ENCODE measurements around the gene NLRX1. TPM values are rescaled to one million over a fixed set of nuclear protein-coding genes. Genes with fewer than 3 reads are reported as not detected.
"Not testable (repeated sequence)": the region's sequence is repeated elsewhere in the genome, so short reads cannot be mapped to it uniquely, and the experiment has no call there.

NLRX1 gene
- total and polyA plus RNA-seq, 2 donors (not counting 1 experiment from before 2014, with no cell fraction given), result 6.6 to 21.3 TPM

GRCh38 chr11:119126675-119127268 is 41.8 kb upstream of the NLRX1 start:
- TF ChIP-seq CTCF (conservative IDR thresholded peaks at IDR 0.05 in 1 of 2, IDR thresholded peaks at IDR 0.05 in 1 of 2; ENCODE audit: low read depth in 1 of 2, low read length in 2 of 2) (no peak), EZH2 (IDR thresholded peaks at IDR 0.05; ENCODE audit: low read length, missing control alignments) (no peak)
- no peak overlapping the region for H2AFZ ChIP-seq (ENCODE audit: low read length)
- no peaks in the 10 kb centered on the region for H3K9me3 ChIP-seq (ENCODE audit: control insufficient read depth, insufficient read depth, low read depth, low read length)
- no peaks in the 10 kb centered on the region for H3K27me3 ChIP-seq (ENCODE audit: control insufficient read depth, insufficient read depth, low read length)
- H3K4me1 ChIP-seq (ENCODE audit: control insufficient read depth, extremely low read depth, insufficient read depth, low read length), result peaks cover 4% of the 10 kb centered on the region
- no peaks in the 10 kb centered on the region for H4K20me1 ChIP-seq (ENCODE audit: control insufficient read depth, extremely low read depth, insufficient read depth, low read length)
- no peak overlapping the region for H3K4me3 ChIP-seq (replicated peaks in 1 of 4; ENCODE audit: control extremely low read depth in 1 of 4, insufficient read depth in 1 of 4, low read depth in 3 of 4, low read length in 4 of 4)
- H3K79me2 ChIP-seq (ENCODE audit: control insufficient read depth, insufficient read depth, low read length), result peaks cover 15% of the 10 kb centered on the region
- H3K36me3 ChIP-seq (ENCODE audit: control insufficient read depth, insufficient read depth, low read length), result peaks cover 8% of the 10 kb centered on the region
- no peak overlapping the region for H3K9ac ChIP-seq (ENCODE audit: insufficient read depth, low read length)
- no peak overlapping the region for H3K4me2 ChIP-seq (ENCODE audit: extremely low read depth, insufficient read depth, low read length)
- DNase-seq (ENCODE audit: low read depth in 2 of 2), result no peak
- H3K27ac ChIP-seq (ENCODE audit: insufficient read depth, low read length), result no peak overlapping the region

GRCh38 chr11:119130662-119131061 is 37.9 kb upstream of the NLRX1 start:
- no peaks in the 10 kb centered on the region for H3K4me1 ChIP-seq (ENCODE audit: control insufficient read depth, extremely low read depth, insufficient read depth, low read length)
- no peaks in the 10 kb centered on the region for H4K20me1 ChIP-seq (ENCODE audit: control insufficient read depth, extremely low read depth, insufficient read depth, low read length)
- peaks cover 10% of the 10 kb centered on the region for H3K36me3 ChIP-seq (ENCODE audit: control insufficient read depth, insufficient read depth, low read length)

GRCh38 chr11:119134389-119134978 is 34.0 kb upstream of the NLRX1 start:
- Histone ChIP-seq H4K20me1 (ENCODE audit: control insufficient read depth, extremely low read depth, insufficient read depth, low read length) (no peaks in the 10 kb centered on the region), H3K27me3 (ENCODE audit: control insufficient read depth, insufficient read depth, low read length) (no peaks in the 10 kb centered on the region), H3K4me2 (ENCODE audit: extremely low read depth, insufficient read depth, low read length) (no peak overlapping the region), H2AFZ (ENCODE audit: low read length) (no peak overlapping the region), H3K36me3 (ENCODE audit: control insufficient read depth, insufficient read depth, low read length) (peaks cover 10% of the 10 kb centered on the region), H3K79me2 (ENCODE audit: control insufficient read depth, insufficient read depth, low read length) (no peaks in the 10 kb centered on the region), H3K9me3 (ENCODE audit: control insufficient read depth, insufficient read depth, low read depth, low read length) (no peaks in the 10 kb centered on the region), H3K4me1 (ENCODE audit: control insufficient read depth, extremely low read depth, insufficient read depth, low read length) (no peaks in the 10 kb centered on the region), H3K4me3 (replicated peaks in 1 of 4; ENCODE audit: control extremely low read depth in 1 of 4, insufficient read depth in 1 of 4, low read depth in 3 of 4, low read length in 4 of 4) (no peak overlapping the region), H3K9ac (ENCODE audit: insufficient read depth, low read length) (no peak overlapping the region), H3K27ac (ENCODE audit: insufficient read depth, low read length) (no peak overlapping the region)
- no peak for DNase-seq (ENCODE audit: low read depth in 2 of 2)
- TF ChIP-seq CTCF (conservative IDR thresholded peaks at IDR 0.05 in 1 of 2, IDR thresholded peaks at IDR 0.05 in 1 of 2; ENCODE audit: low read depth in 1 of 2, low read length in 2 of 2), result peak; percentile 28 to 49
- no peak for TF ChIP-seq EZH2 (IDR thresholded peaks at IDR 0.05; ENCODE audit: low read length, missing control alignments)

More at GRCh38 chr11:119130662-119131061, 37.9 kb upstream of the NLRX1 start:
- Histone ChIP-seq H3K79me2 (ENCODE audit: control insufficient read depth, insufficient read depth, low read length) (no peaks in the 10 kb centered on the region), H3K27me3 (ENCODE audit: control insufficient read depth, insufficient read depth, low read length) (no peaks in the 10 kb centered on the region), H2AFZ (ENCODE audit: low read length) (no peak overlapping the region), H3K4me3 (replicated peaks in 1 of 4; ENCODE audit: control extremely low read depth in 1 of 4, insufficient read depth in 1 of 4, low read depth in 3 of 4, low read length in 4 of 4) (no peak overlapping the region), H3K4me2 (ENCODE audit: extremely low read depth, insufficient read depth, low read length) (no peak overlapping the region), H3K9ac (ENCODE audit: insufficient read depth, low read length) (no peak overlapping the region), H3K27ac (ENCODE audit: insufficient read depth, low read length) (no peak overlapping the region), H3K9me3 (ENCODE audit: control insufficient read depth, insufficient read depth, low read depth, low read length) (no peaks in the 10 kb centered on the region)
- TF ChIP-seq CTCF (conservative IDR thresholded peaks at IDR 0.05 in 1 of 2, IDR thresholded peaks at IDR 0.05 in 1 of 2; ENCODE audit: low read depth in 1 of 2, low read length in 2 of 2) (no peak), EZH2 (IDR thresholded peaks at IDR 0.05; ENCODE audit: low read length, missing control alignments) (no peak)
- peak in 1 of 2 donors; percentile 37 for DNase-seq (ENCODE audit: low read depth in 2 of 2)

- H3K27me3 ChIP-seq (ENCODE audit: control insufficient read depth, insufficient read depth, low read length); H3K27ac ChIP-seq (ENCODE audit: insufficient read depth, low read length); H4K20me1 ChIP-seq (ENCODE audit: control insufficient read depth, extremely low read depth, insufficient read depth, low read length); H3K4me3 ChIP-seq (replicated peaks in 1 of 4; ENCODE audit: control extremely low read depth in 1 of 4, insufficient read depth in 1 of 4, low read depth in 3 of 4, low read length in 4 of 4); H2AFZ ChIP-seq (ENCODE audit: low read length); H3K36me3 ChIP-seq (ENCODE audit: control insufficient read depth, insufficient read depth, low read length); H3K4me1 ChIP-seq (ENCODE audit: control insufficient read depth, extremely low read depth, insufficient read depth, low read length); H3K9ac ChIP-seq (ENCODE audit: insufficient read depth, low read length); DNase-seq (ENCODE audit: low read depth in 2 of 2); H3K79me2 ChIP-seq (ENCODE audit: control insufficient read depth, insufficient read depth, low read length); H3K4me2 ChIP-seq (ENCODE audit: extremely low read depth, insufficient read depth, low read length); H3K9me3 ChIP-seq (ENCODE audit: control insufficient read depth, insufficient read depth, low read depth, low read length): not testable (repeated sequence)
Observed at GRCh38 chr11:119139276-119139675, 29.2 kb upstream of the NLRX1 start.
